GM12878 (cell line): ENCODE results near the gene WWC2. TPM values are rescaled to one million over a fixed set of nuclear protein-coding genes. Genes with fewer than 3 reads are reported as not detected.

Experiments
- ATAC-seq: fragments of 200-7000 bp; cut with Tn5 transposase; 3 replicates; pipeline ENCODE4 v1.9.1; 2020; ENCODE audit warnings: mild to moderate bottlenecking, moderate library complexity
- BruUV-seq: library from RNA; stranded (reverse); fragments of 400-500 nt; replicated peaks from 2 replicates; lab custom pipeline; 2021; lab: Mats Ljungman, UMichigan
- CTCF ChIA-PET: fragments of 300-600 bp; sonication (Branson Sonifier 250); formaldehyde crosslinking; extraction: SDS; loops from one replicate; lab custom pipeline; 2021; ENCODE audit warnings: inconsistent platforms; lab: Yijun Ruan, JAX
- POLR2A ChIA-PET: fragments of 350-600 bp; formaldehyde crosslinking; extraction: SDS; loops from one replicate; lab custom pipeline; 2021; ENCODE audit warnings: inconsistent platforms; lab: Charles Lee
- RAD21 ChIA-PET: fragments of 300-600 bp; sonication (Branson Sonifier 250); formaldehyde crosslinking; loops from one replicate; lab custom pipeline; 2023; ENCODE audit warnings: antibody characterized with exemption; ENCODE audit not compliant: unreplicated experiment; lab: Charles Lee
- SMC1A ChIA-PET: fragments of 300-600 bp; sonication (Branson Sonifier 250); formaldehyde crosslinking; loops from one replicate; lab custom pipeline; 2023; ENCODE audit not compliant: unreplicated experiment, uncharacterized antibody; lab: Charles Lee
- DNase-seq: peaks from one replicate; pipeline ENCODE4 v3.0.0-alpha.2; 2011; ENCODE audit warnings: low read depth, low spot score
- FAIRE-seq: peaks from 3 replicates; lab custom pipeline; 2011; peaks lifted over from hg19 to GRCh38; lab: Jason Lieb, UNC
- H2AFZ ChIP-seq: 2 replicates; pipeline ENCODE4 v1.6.0; 2011; ENCODE audit warnings: low read depth, low read length, control low read depth; ENCODE audit not compliant: control insufficient read depth
- H3K27ac ChIP-seq: 2 replicates; pipeline ENCODE4 v1.5.1; 2011; ENCODE audit warnings: control low read depth; ENCODE audit not compliant: control insufficient read depth, insufficient read depth
- H3K27me3 ChIP-seq, 2 experiments: replicated peaks in 1 of 2; 2 replicates each; pipeline versions ENCODE4 v1.6.0 to v1.6.1; 2011; ENCODE audit warnings: low read length in 1 of 2; ENCODE audit not compliant: control insufficient read depth in 2 of 2, insufficient read depth in 2 of 2
- H3K36me3 ChIP-seq, 2 experiments: 2 replicates each; pipeline ENCODE4 v1.5.1; 2011; ENCODE audit warnings: low read length in 1 of 2; ENCODE audit not compliant: control insufficient read depth in 2 of 2, insufficient read depth in 2 of 2
- H3K4me1 ChIP-seq: 2 replicates; pipeline ENCODE4 v1.6.1; 2011; ENCODE audit warnings: mild to moderate bottlenecking, low read length, moderate library complexity, mixed read lengths; ENCODE audit not compliant: control insufficient read depth, insufficient read depth
- H3K4me2 ChIP-seq: 2 replicates; pipeline ENCODE4 v1.6.0; 2011; ENCODE audit warnings: control low read depth; ENCODE audit not compliant: control insufficient read depth, insufficient read depth
- H3K4me3 ChIP-seq: fragments of 200-600 bp; sonication (generic); 2 replicates; pipeline ENCODE4 v1.5.1; 2016
- H3K79me2 ChIP-seq: 2 replicates; pipeline ENCODE4 v1.6.0; 2011; ENCODE audit warnings: low read length; ENCODE audit not compliant: control insufficient read depth, insufficient read depth
- H3K9ac ChIP-seq: 2 replicates; pipeline ENCODE4 v1.8.0; 2011; ENCODE audit warnings: low read length, control low read depth, mixed read lengths; ENCODE audit not compliant: control insufficient read depth, insufficient read depth
- H3K9me3 ChIP-seq: replicated peaks from 3 replicates; pipeline ENCODE4 v1.5.1; 2011; ENCODE audit warnings: mild to moderate bottlenecking, low read length; ENCODE audit not compliant: control insufficient read depth, insufficient read depth
- H4K20me1 ChIP-seq: 2 replicates; pipeline ENCODE4 v1.6.0; 2011; ENCODE audit not compliant: control insufficient read depth, insufficient read depth
- CTCF ChIP-seq, 3 experiments: IDR thresholded peaks in 2 of 3; conservative IDR thresholded peaks in 1 of 3; 2 replicates each; pipeline ENCODE4 v1.5.1; 2011; ENCODE audit warnings: low read depth in 3 of 3, low read length in 3 of 3, mild to moderate bottlenecking in 3 of 3, control low read depth in 2 of 3, moderate library complexity in 2 of 3, inconsistent platforms in 1 of 3, mixed read lengths in 1 of 3; ENCODE audit not compliant: control insufficient read depth in 2 of 3, insufficient read depth in 1 of 3; ENCODE audit errors: extremely low read depth in 1 of 3
- GATAD2B ChIP-seq: fragments of 450-650 bp; conservative IDR thresholded peaks from 2 replicates; pipeline ENCODE4 v1.6.1; 2017; ENCODE audit warnings: low read depth, mild to moderate bottlenecking, moderate library complexity
- HDGF ChIP-seq: fragments of 450-650 bp; IDR thresholded peaks from 2 replicates; pipeline ENCODE4 v1.6.1; 2016; ENCODE audit warnings: antibody characterized with exemption
- HSF1 ChIP-seq: fragments of 150-350 bp; IDR thresholded peaks from 2 replicates; pipeline ENCODE4 v1.6.1; 2014; ENCODE audit warnings: mild to moderate bottlenecking, low read depth, low read length
- IRF4 ChIP-seq: IDR thresholded peaks from 2 replicates; pipeline ENCODE4 v1.6.1; 2011; ENCODE audit warnings: low read depth, low read length
- NFYA ChIP-seq: IDR thresholded peaks from 2 replicates; pipeline ENCODE4 v1.6.1; 2011; ENCODE audit warnings: low read depth, mild to moderate bottlenecking, low read length, improper control_type of control experiment, borderline replicate concordance
- NFYB ChIP-seq: IDR thresholded peaks from 2 replicates; pipeline ENCODE4 v1.6.1; 2011; ENCODE audit warnings: low read depth, mild to moderate bottlenecking, low read length, improper control_type of control experiment, moderate library complexity; ENCODE audit not compliant: insufficient read depth
- PAX8 ChIP-seq: fragments of 450-650 bp; IDR thresholded peaks from 2 replicates; pipeline ENCODE4 v1.6.1; 2017; ENCODE audit warnings: mild to moderate bottlenecking, moderate library complexity
- RB1 ChIP-seq: fragments of 450-650 bp; formaldehyde crosslinking; IDR thresholded peaks from 2 replicates; pipeline ENCODE4 v1.6.1; 2017; ENCODE audit warnings: mild to moderate bottlenecking, borderline replicate concordance
- RELA ChIP-seq: fragments of 450-650 bp; IDR thresholded peaks from 2 replicates; pipeline ENCODE4 v1.8.0; 2014; ENCODE audit warnings: borderline replicate concordance; ENCODE audit not compliant: partially characterized antibody
- RUNX3 ChIP-seq: IDR thresholded peaks from 2 replicates; pipeline ENCODE4 v1.6.1; 2012; ENCODE audit warnings: low read length, inconsistent platforms
- SMAD1 ChIP-seq: fragments of 450-650 bp; IDR thresholded peaks from 2 replicates; pipeline ENCODE4 v1.6.1; 2018; ENCODE audit warnings: mild to moderate bottlenecking, low read depth; ENCODE audit not compliant: partially characterized antibody
- SP1 ChIP-seq: IDR thresholded peaks from one replicate; pipeline ENCODE4 v1.6.1; 2011; ENCODE audit warnings: low read depth, low read length
- WGBS: methylation state at CpG from one replicate; pipeline ENCODE4 v1.1.6; 2016; ENCODE audit warnings: low lambda C conversion rate; ENCODE audit not compliant: insufficient replicate concordance, insufficient coverage; ENCODE audit errors: missing lambda C conversion rate; 5-methylcytosine and 5-hydroxymethylcytosine counted together
- in situ Hi-C: fragments of 300-500 bp; cut with MboI; formaldehyde crosslinking; loops from 9 replicates; pipeline ENCODE4 v1.14.3; 2018; ENCODE audit warnings: mixed read lengths
- intact Hi-C: fragments of 100-400 bp; cut with micrococcal nuclease; formaldehyde crosslinking; loops from one replicate; pipeline ENCODE4 v1.14.2; 2022; ENCODE audit not compliant: unreplicated experiment
- polyA plus RNA-seq, 11 experiments: library from polyadenylated mRNA; depleted of rRNA in 4 of 11; unstranded in 6 of 11; stranded (reverse) in 5 of 11; fragments of >200 nt; fragmentation: Nextera tagmentation in 4 of 11; fragmentation: Illumina TruSeq in 1 of 11; extraction: Ambion mirVana in 4 of 11; extraction: Trizol in 1 of 11; gene quantifications; 1 replicate in 1 of 11; 2 replicates in 10 of 11; pipeline versions ENCODE4 v1.2.1 to v1.2.3, GENCODE V29; 2011 to 2016; ENCODE audit warnings: inconsistent platforms in 2 of 11, missing spikeins in 2 of 11, low read depth in 1 of 11
- total RNA-seq, 4 experiments: library from RNA; depleted of rRNA in 3 of 4; stranded (reverse); fragments of >200 nt in 3 of 4; fragmentation: Illumina TruSeq in 1 of 4; extraction: Trizol in 1 of 4; gene quantifications; 2 replicates each; pipeline versions ENCODE4 v1.2.1 to v1.2.3, GENCODE V29; 2013 to 2021

WWC2 gene
- total and polyA plus RNA-seq, 10 of the 15 experiments (the other 5 are each of a cell fraction or from before 2014, with no cell fraction given) = 0.02 to 0.72 (median 0.06) TPM; not detected in 3

- no peak for TF ChIP-seq GATAD2B
- TF ChIP-seq HSF1 = no peak
- no peak for TF ChIP-seq NFYB
- TF ChIP-seq NFYA = no peak
Observed at GRCh38 chr4:183244506-183244905, 145.4 kb downstream of the WWC2 start (continued).

- ChIA-PET SMC1A (interaction anchor here (1.8 to 4.4 kb wide), 2 partner anchors 11 to 310 kb away, joined by 8 to 41 read pairs; no protein-coding TSS in a partner anchor), CTCF (interaction anchor here (0.6 to 10.7 kb wide), 8 partner anchors 8 to 339 kb away, joined by 3 to 159 read pairs (median 4); no protein-coding TSS in a partner anchor)
Observed at GRCh38 chr4:183248201-183248600, 149.1 kb downstream of the WWC2 start.

More at GRCh38 chr4:183248201-183248600, 149.1 kb downstream of the WWC2 start:
- no peak for ATAC-seq
- Histone ChIP-seq H3K36me3 (no peaks in the 10 kb centered on the region), H3K4me3 (no peak overlapping the region), H3K27ac (no peak overlapping the region), H3K4me1 (no peaks in the 10 kb centered on the region)
- ChIA-PET POLR2A (no interaction called here), RAD21 (interaction anchor here (1.1 kb wide), 1 partner anchor 310 kb away, joined by 3 read pairs; no protein-coding TSS in a partner anchor)
- TF ChIP-seq PAX8 (no peak), RELA (no peak), SMAD1 (no peak), IRF4 (no peak), SP1 (no peak), HDGF (no peak), CTCF (IDR thresholded peaks at IDR 0.05 in 2 of 3, conservative IDR thresholded peaks at IDR 0.05 in 1 of 3; ENCODE audit: control insufficient read depth in 2 of 3, extremely low read depth in 1 of 3, insufficient read depth in 1 of 3, low read depth in 3 of 3, low read length in 3 of 3) (no peak), RUNX3 (no peak), RB1 (no peak)
- TF ChIP-seq, all 136 proteins: peak for 0
- H3K27me3 ChIP-seq = peaks cover 0 to 2% of the 10 kb centered on the region in 2 experiments; a peak in 1 of 4 replicates
- no peaks in the 10 kb centered on the region for H4K20me1 ChIP-seq
- H3K4me2 ChIP-seq = no peak overlapping the region
- intact Hi-C loops = no loop called here
- WGBS = 47% methylated on average over 2 of the region's 2 CpGs
- DNase-seq (no peak), FAIRE-seq (no peak)
- no peak overlapping the region for H3K9ac ChIP-seq
- no peak overlapping the region for H2AFZ ChIP-seq
- in situ Hi-C loops = no loop called here
- H3K9me3 ChIP-seq = no peaks in the 10 kb centered on the region
- no TSS peak for BruUV-seq
- H3K79me2 ChIP-seq = no peaks in the 10 kb centered on the region
